GM20431 (cell line): ENCODE measurements around the gene LRRK1.

Source experiments
- in situ Hi-C: fragments of 300-500 bp; cut with MseI, MboI; formaldehyde crosslinking; loops from one replicate; pipeline ENCODE4 v1.15.0; 2020; ENCODE audit warnings: low sequenced_read_pairs; ENCODE audit not compliant: unreplicated experiment

The LRRK1 gene

DNA sequence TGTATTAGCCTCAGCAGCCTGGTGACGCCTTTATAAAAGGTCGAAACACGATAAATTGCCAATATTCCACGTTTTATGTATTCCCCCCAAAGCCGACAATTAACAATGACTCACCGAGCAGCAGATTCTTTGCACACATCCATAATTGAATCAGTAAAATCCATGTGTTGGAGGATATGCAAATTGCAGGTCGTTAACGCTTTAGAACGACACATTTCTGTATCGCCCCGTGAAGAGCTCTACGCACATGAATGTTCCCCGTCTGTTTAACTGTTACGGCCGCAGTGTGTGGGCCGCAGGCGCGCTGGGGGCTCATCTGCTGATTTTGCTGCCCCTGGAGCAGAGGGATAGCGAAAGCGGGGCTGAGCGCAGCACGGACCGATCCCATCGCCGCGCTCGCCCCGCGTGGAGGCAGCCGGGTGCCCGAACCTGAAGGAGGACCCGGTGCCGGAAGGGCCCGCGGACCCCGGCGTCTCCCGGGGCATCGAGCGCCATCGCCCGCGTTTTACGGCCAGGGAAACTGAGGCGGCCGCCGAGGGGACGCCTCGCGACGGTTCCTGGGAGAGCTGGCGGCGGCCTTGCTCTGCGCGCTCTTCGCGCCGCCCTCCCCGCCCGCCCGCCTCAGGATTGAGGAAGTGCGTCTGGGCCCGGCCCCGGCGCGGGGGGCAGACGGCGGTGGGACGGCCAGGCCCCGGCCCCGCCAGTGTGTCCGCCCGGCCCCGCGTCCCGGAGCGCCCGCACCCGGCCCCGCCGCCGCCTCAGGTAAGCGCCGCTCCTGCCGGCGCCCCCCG, at the start of gene LRRK1:
Gene LRRK1 (plus strand): TSS at position 668 of the 791 bp plus-strand sequence. CDS start 5,276 bp downstream, outside the sequence.
- in situ Hi-C loops = loop anchor here (10.0 kb wide), 1 partner anchor 86 kb away; no protein-coding TSS in a partner anchor

DNA sequence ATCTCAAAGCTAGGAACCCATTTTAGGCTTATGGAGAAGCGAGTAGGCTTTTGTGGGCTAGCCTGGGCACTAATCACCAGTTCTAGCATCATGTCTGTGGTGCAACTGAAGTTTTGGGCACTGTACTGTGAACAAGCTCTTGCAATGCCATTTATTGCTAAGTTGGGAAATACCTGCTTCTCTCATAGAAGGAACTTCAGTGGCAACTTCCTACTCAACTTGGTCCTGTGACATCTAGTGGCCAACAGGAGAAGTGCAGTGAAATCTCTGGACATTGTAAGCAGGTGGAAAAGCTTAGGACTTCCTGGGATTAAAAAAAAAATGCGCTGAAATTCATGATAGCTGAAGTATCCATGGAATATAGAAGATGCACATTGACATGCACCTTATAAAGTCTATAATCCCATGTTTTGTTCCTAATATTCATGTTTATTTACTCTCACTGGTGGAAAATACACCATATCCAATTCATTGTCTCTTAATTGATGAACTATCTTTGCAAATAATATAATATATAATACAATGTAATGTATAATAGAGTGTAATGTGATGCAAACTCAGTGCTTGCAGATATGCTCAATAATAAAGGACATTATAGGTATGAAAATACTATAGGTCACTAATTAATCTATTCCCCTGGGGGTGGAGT, 46.0 kb upstream of the LRRK1 start:
- in situ Hi-C loops = loop anchor here (25.0 kb wide), 1 partner anchor 236 kb away; no protein-coding TSS in a partner anchor

DNA sequence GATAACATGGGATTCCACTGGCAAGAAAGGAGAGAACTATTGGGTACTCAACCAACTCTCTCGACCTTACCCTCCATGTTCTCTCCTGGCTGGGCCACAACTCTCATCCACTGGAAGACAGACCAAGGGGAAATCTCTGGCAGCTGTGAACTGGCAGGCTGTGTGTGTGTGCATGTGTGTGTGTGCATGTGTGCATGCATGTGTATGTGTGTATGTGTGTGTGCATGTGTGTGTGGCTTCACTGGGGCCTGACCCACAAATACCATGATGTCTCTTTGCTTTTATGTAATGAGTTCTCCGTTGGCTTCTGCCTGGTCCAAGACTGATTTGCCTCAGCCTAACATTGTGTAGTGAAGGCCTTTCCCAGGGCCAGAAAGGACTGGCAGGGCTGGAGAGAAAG, 43.7 kb upstream of the LRRK1 start:
- in situ Hi-C loops = no loop called here

- in situ Hi-C loops = no loop called here
Measured at GRCh38 chr15:100875976-100876375, 43.2 kb upstream of the LRRK1 start.

GRCh38 chr15:100877551-100877950, 41.6 kb upstream of the LRRK1 start:
- in situ Hi-C loops = no loop called here

GRCh38 chr15:100878130-100878529, 41.0 kb upstream of the LRRK1 start:
- in situ Hi-C loops = no loop called here

DNA sequence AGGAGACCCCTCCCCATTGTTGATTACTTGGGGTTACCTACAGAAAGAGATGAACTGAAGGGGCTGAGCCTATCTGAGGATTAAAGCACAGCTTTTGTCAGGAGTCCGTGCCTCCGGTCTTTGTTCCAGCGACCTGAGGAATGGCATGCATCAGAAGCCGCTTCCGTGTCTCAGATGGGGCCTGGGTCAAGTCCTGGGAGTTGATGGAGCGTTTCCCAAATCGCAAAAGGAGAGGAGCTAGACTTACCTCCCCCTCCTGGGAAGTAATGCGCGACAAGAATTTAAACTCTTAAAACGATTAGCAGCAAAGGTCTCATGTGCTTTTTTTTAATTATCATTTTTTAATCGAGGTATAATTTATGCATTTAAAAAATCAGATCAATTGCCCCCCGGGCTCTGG, 40.5 kb upstream of the LRRK1 start:
- in situ Hi-C loops = no loop called here

DNA sequence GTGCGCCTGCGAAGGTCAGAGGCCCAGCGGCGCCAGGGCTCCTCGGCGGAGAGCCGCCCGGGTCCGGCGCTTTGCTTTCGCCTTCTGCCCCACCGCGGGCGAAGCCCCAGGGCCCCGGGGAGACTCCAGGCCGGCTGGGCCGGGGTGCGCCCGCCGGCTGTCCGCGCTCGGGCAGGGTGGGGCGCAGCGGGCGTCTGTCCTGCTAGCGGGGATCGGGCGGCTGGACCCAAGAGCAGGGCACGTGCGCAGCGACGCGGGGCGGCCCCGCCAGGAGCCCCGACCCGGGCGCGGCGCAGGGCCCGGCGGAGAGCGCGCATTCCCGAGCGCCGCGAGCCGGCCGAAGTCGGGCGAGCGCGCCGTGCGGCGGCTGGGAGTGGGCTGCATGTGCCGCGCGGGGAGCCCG, 40.1 kb upstream of the LRRK1 start:
- in situ Hi-C loops = no loop called here

GRCh38 chr15:100879464-100880138, 39.6 kb upstream of the LRRK1 start, which contains the start of gene ALDH1A3:
Gene ALDH1A3 (plus strand): TSS chr15:100879831. CDS start chr15:100879908, 77 bp downstream.
- in situ Hi-C loops = no loop called here

DNA sequence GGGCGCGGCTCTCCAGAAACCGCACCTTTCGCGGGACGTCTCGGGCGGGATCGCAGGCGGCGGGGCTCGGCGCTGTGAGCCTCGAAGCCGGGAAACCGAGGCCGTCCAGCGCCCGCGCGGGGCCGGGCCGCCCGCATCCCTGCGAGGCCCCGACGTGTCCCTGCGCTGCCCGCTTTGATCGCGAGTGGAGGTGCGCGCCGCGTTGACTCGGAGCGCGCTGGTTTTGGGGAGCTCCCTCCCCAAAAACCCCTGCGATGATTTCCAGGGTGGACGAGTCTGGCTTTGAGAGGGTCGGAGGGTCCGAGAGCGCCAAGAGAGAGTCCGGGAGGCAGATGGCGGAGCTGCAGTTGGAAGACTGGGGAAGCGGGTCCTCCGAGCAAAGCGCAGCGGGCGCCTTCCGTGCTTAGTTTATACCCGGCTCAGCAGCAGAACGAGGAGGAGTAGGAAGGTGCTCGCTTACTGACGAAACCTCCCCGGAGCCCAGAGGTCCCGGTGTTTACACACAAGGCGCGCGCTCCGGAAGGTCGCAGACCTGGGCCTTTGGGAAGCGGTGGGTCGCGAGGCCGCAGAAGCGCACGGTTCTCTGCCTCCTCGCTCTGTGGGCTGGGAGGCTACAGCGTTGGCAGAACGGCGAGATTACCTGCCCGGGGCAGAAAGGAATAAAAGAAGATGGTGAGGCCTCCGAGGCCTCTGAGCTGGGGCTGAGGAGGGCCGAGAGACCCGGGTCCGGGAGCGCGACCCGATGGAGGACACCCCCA, 38.8 kb upstream of the LRRK1 start:
- in situ Hi-C loops = no loop called here

DNA sequence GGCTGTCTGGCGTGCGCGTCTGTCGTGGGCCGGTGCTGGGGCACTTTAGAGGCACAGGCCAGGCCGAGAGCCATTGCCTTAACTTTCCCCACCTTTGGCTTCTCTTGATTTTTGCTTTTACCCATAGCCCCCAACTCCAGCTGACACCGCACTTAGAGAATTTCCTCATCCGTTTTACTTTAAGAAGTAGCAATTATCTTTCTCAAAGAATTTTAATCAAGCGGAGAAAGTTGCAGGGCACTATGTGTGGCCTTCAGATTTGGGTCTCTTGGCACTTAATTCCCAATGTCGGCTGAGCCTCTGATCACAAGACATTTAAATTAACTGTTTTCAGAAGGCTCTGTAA, 38.3 kb upstream of the LRRK1 start:
- in situ Hi-C loops = no loop called here

DNA sequence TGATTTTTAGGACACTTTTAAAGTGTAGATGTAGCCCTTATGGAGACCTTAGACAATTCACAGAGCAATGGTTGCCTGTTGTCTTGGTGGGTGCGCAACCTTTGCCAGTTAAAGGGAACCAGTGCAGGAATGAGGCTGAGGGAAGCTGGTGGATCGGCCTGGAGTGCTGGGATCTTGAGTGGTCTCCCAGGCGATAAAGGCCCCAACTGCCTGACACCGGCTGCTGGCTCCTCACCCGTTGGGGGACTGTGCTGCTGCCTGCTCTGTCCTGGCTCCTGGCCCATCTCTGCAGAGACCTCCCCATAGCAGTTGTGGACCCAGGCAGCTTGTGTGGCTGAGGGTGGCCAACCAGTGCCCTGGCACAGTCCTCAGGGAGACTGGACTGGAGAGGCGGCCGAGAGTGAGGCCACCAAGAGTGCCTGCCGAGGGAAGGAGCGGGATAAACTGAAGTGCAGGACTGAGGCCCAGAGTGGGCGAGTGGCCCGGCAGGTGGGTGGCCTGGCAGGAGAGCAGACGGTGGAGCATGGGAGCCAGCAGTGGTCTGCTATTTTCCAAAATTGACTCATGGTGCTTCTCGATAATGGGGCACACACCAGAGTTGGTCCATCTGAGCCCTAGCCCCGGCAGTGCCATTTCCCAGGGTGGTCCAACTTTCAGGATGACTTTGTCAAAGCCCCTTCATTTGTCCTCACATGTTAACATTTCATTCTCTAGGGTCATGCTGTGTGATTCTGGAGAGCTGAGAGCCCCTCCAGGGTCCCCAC, 37.4 kb upstream of the LRRK1 start:
- in situ Hi-C loops = no loop called here

- in situ Hi-C loops = no loop called here
Measured at GRCh38 chr15:100885116-100885515, 34.0 kb upstream of the LRRK1 start.

DNA sequence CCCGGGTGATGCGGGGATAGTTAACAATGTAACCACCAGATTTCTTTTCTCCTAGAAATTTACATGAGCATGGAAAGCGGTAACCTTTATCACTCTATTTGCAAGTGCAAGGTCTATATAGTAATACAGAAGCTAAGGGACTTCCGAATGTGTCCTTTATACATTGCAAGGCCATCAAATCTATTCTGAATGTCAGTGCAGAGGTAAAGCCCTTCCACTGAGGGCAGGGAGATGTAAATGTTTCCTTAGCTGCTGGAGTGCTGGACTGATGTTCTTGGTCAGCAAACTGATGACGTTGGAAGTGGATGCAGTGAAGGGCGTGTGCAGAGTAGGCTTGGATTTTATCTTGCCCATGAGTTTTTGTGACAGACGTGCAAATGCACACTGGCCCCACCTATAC, 33.3 kb upstream of the LRRK1 start:
- in situ Hi-C loops = no loop called here

DNA sequence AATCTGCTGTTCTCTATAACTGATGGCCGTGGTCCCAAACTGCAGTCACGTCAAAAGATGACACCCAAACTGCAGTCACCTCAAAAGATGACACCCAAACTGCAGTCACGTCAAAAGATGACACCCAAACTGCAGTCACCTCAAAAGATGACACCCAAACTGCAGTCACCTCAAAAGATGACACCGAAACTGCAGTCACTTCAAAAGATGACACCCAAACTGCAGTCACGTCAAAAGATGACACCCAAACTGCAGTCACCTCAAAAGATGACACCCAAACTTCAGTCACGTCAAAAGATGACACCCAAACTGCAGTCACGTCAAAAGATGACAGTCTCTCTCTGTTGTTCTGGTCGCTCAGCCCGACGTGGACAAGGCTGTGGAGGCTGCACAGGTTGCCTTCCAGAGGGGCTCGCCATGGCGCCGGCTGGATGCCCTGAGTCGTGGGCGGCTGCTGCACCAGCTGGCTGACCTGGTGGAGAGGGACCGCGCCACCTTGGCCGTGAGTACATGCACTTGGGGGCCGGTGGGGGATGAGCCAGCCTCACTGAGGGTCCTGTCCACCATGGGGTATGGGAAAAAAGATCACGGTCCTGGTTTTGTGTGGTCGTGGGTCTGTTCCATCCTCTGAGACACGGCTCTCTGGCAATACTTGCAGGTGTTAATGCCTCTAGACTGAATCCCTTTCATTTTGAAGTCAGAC, 31.8 kb upstream of the LRRK1 start:
- in situ Hi-C loops = no loop called here

DNA sequence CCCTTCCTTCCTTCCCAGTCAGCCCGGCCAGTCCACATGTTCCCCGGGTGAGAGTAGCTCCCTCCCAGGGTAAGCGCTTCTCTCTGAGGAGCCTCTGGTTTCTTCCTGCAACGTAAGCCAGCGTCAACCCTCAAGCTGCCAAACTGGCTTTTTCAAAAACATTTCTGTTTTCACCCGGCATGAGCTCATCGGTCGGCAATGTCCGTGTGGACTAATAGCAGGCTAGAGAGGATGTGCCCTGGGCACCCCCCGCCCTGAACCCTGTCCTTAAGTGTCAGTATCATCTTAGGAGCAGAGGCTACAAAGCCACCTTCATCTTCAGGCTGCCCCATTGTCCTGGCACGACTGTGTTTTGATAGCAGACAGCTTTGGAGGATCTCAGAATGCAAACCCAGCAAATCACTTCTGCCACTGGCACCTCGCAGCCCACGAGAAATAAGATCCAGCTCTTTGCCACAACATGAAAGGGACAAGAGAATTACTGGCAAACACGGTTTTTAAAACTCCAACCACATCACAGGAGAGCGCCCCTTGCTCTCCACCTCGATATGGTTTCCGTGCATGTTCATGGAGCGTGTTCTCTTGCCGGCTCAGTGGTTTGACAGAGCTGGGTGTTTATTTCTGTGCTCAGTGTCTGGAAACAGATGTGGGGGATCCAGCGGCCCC, 29.6 kb upstream of the LRRK1 start:
- in situ Hi-C loops = no loop called here

GRCh38 chr15:100890051-100890720, 29.0 kb upstream of the LRRK1 start:
- in situ Hi-C loops = no loop called here

DNA sequence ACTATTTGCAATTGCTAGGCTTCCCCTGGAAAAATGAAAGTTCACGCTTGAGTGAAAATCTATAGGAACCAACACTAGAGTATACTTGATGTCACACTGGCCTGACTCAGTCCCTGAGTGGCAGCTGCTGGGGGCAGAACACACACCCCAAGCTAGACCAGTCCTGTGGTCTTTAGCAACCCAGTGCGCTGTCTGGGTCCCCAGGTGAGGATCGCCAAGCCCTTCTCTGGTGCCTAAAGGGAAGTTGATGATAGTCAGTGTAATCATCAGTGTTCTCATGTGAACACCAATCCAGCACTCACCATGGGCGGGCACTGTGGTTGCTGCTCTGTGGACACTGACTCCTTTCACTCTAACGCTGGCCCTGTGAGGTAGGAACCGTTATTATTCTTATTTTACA, 28.3 kb upstream of the LRRK1 start:
- in situ Hi-C loops = no loop called here
